Breast epithelium (tissue), 4 donors: ENCODE results near the gene SLC16A13. TPM values are rescaled to one million over a fixed set of nuclear protein-coding genes. Genes with fewer than 3 reads are reported as not detected.

Experiments used
- DNase-seq, 2 donors: peaks; one replicate each; pipeline ENCODE4 v3.0.0-alpha.2; 2019; ENCODE audit warnings: low spot score in 2 of 2
- H3K27ac ChIP-seq, 2 donors: fragments of 200-600 bp; sonication (generic) in 1 of 2; one replicate each; pipeline ENCODE4 v1.5.1; 2016 to 2019; ENCODE audit warnings: mild to moderate bottlenecking in 1 of 2
- H3K27me3 ChIP-seq, 2 donors: fragments of 200-600 bp; sonication (generic) in 1 of 2; one replicate each; pipeline versions ENCODE4 v1.5.1 to v1.6.0; 2017 to 2019; ENCODE audit warnings: control low read depth in 1 of 2, mild to moderate bottlenecking in 1 of 2
- H3K36me3 ChIP-seq: fragments of 200-600 bp; one replicate; pipeline ENCODE4 v1.5.1; 2019
- H3K4me1 ChIP-seq, 2 donors: fragments of 200-600 bp; sonication (generic); one replicate each; pipeline ENCODE4 v1.5.1; 2016 to 2019; ENCODE audit warnings: control low read depth in 1 of 2
- H3K4me3 ChIP-seq, 3 donors: fragments of 200-600 bp; sonication (generic); 1 replicate in 2 of 3; 2 replicates in 1 of 3; pipeline ENCODE4 v1.5.1; 2016 to 2019; ENCODE audit warnings: mild to moderate bottlenecking in 3 of 3, moderate library complexity in 2 of 3
- H3K9me3 ChIP-seq, 2 donors: fragments of 200-600 bp; sonication (generic) in 1 of 2; one replicate each; pipeline ENCODE4 v1.5.1; 2016 to 2019; ENCODE audit warnings: control low read depth in 1 of 2
- POLR2A ChIP-seq: fragments of 450-650 bp; IDR thresholded peaks from one replicate; pipeline ENCODE4 v1.6.1; 2016; ENCODE audit warnings: antibody characterized with exemption, mild to moderate bottlenecking, moderate library complexity
- POLR2AphosphoS5 ChIP-seq, 3 donors: sonication (generic); formaldehyde crosslinking; IDR thresholded peaks; one replicate each; pipeline ENCODE4 v1.6.1; 2017; ENCODE audit warnings: antibody characterized with exemption in 3 of 3
- intact Hi-C: fragments of 100-400 bp; cut with DNase I; formaldehyde crosslinking; loops from one replicate; pipeline ENCODE4 v1.15.1; 2023; ENCODE audit warnings: low total_unique reads
- total RNA-seq, 3 donors: library from RNA; depleted of rRNA; stranded (reverse); fragments of >200 nt; gene quantifications; one replicate each; pipeline ENCODE4 v1.1.0, GENCODE V29; 2016
- TF ChIP-seq, protein P1 (sequence below), 3 donors: fragments of 450-650 bp; IDR thresholded peaks; one replicate each; pipeline ENCODE4 v1.5.1; 2016 to 2017; ENCODE audit warnings: antibody characterized with exemption in 3 of 3, mild to moderate bottlenecking in 3 of 3, moderate library complexity in 3 of 3

SLC16A13 gene
- total RNA-seq, 3 donors from 2014 or later: 0.32 to 3.5 (median 2.6) TPM

DNA sequence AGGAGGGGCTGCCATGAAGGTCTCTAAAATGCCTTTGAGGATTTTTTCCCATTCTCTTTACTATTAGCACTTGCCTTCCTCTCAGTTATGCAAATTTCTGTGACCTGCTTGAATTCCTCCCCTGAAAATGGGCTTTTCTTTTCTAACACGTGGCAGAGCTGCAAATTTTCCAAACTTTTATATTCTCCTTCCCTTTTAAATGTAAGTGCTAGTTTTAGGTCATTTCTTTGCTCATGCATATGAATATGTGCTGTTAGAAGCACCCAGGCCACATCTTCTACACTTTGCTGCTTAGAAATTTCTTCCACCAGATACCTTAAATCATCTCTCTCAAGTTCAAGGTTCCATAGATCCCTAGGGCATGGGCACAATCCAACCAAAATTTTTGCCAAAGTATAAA is 32.5 kb downstream of the SLC16A13 start:
- no peak for DNase-seq
- Histone ChIP-seq H3K4me1 (no peaks in the 10 kb centered on the region), H3K4me3 (no peak overlapping the region), H3K27ac (no peak overlapping the region), H3K9me3 (peaks cover 10 to 14% of the 10 kb centered on the region in 2 donors), H3K27me3 (no peaks in the 10 kb centered on the region), H3K36me3 (no peaks in the 10 kb centered on the region)
- intact Hi-C loops: no loop called here
- no peak for TF ChIP-seq POLR2A
- TF ChIP-seq POLR2AphosphoS5 (IDR thresholded peaks at IDR 0.05): no peak
- TF ChIP-seq, protein P1, sequence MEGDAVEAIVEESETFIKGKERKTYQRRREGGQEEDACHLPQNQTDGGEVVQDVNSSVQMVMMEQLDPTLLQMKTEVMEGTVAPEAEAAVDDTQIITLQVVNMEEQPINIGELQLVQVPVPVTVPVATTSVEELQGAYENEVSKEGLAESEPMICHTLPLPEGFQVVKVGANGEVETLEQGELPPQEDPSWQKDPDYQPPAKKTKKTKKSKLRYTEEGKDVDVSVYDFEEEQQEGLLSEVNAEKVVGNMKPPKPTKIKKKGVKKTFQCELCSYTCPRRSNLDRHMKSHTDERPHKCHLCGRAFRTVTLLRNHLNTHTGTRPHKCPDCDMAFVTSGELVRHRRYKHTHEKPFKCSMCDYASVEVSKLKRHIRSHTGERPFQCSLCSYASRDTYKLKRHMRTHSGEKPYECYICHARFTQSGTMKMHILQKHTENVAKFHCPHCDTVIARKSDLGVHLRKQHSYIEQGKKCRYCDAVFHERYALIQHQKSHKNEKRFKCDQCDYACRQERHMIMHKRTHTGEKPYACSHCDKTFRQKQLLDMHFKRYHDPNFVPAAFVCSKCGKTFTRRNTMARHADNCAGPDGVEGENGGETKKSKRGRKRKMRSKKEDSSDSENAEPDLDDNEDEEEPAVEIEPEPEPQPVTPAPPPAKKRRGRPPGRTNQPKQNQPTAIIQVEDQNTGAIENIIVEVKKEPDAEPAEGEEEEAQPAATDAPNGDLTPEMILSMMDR (IDR thresholded peaks at IDR 0.05): no peak

GRCh38 chr17:7070712-7071111 is 34.9 kb downstream of the SLC16A13 start:
- Histone ChIP-seq H3K27ac (no peak overlapping the region), H3K4me3 (no peak overlapping the region), H3K36me3 (no peaks in the 10 kb centered on the region), H3K4me1 (no peaks in the 10 kb centered on the region), H3K9me3 (peaks cover 10 to 14% of the 10 kb centered on the region in 2 donors), H3K27me3 (no peaks in the 10 kb centered on the region)
- no peak for DNase-seq
- intact Hi-C loops: no loop called here
- TF ChIP-seq, protein P1 (IDR thresholded peaks at IDR 0.05): no peak
- TF ChIP-seq POLR2AphosphoS5 (IDR thresholded peaks at IDR 0.05) (no peak), POLR2A (no peak)

- Histone ChIP-seq H3K9me3 (peaks cover 10 to 14% of the 10 kb centered on the region in 2 donors), H3K4me1 (no peaks in the 10 kb centered on the region), H3K4me3 (no peak overlapping the region), H3K27ac (no peak overlapping the region), H3K27me3 (no peaks in the 10 kb centered on the region), H3K36me3 (no peaks in the 10 kb centered on the region)
- TF ChIP-seq, protein P1 (IDR thresholded peaks at IDR 0.05): no peak
- no peak for TF ChIP-seq POLR2AphosphoS5 (IDR thresholded peaks at IDR 0.05)
- TF ChIP-seq POLR2A: no peak
- no peak for DNase-seq
- intact Hi-C loops: no loop called here
Observed at GRCh38 chr17:7072406-7072805, 36.6 kb downstream of the SLC16A13 start.

DNA sequence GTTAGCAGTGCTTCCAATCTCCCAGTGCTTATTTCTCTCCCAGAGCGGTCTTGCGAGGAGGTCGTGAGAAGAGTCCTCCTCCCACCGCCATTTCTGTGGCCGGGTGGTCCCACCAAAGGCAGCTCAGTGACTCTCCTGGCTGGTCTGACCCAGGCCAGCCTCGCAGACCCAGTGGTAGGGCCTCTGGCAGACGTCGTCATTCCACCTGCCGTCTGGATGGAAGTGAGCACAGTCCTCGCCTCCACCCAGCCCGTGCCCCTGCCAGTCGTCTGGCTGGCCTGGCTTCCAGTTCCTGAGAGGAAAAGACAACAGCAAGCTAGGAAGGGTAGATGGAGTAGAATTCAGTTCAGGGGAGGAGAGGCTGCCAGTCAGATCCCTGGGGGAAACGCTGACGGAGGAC is 39.1 kb downstream of the SLC16A13 start:
- Histone ChIP-seq H3K4me3 (no peak overlapping the region), H3K4me1 (no peaks in the 10 kb centered on the region), H3K27ac (no peak overlapping the region), H3K9me3 (no peaks in the 10 kb centered on the region), H3K36me3 (no peaks in the 10 kb centered on the region), H3K27me3 (no peaks in the 10 kb centered on the region)
- DNase-seq: peak in 1 of 2 donors; percentile 19
- intact Hi-C loops: no loop called here
- TF ChIP-seq POLR2A (no peak), POLR2AphosphoS5 (IDR thresholded peaks at IDR 0.05) (no peak)
- TF ChIP-seq, protein P1 (IDR thresholded peaks at IDR 0.05): no peak

- Histone ChIP-seq H3K9me3 (no peaks in the 10 kb centered on the region), H3K27me3 (no peaks in the 10 kb centered on the region), H3K4me3 (no peak overlapping the region), H3K4me1 (no peaks in the 10 kb centered on the region), H3K27ac (no peak overlapping the region), H3K36me3 (no peaks in the 10 kb centered on the region)
- peak in 1 of 2 donors; percentile 35 for DNase-seq
- intact Hi-C loops: no loop called here
- TF ChIP-seq POLR2AphosphoS5 (IDR thresholded peaks at IDR 0.05) (no peak), POLR2A (no peak)
- TF ChIP-seq, protein P1 (IDR thresholded peaks at IDR 0.05): no peak
Observed at GRCh38 chr17:7077911-7078546, 42.2 kb downstream of the SLC16A13 start.
